ENCODE data around the gene GZF1.

Gene GZF1

DNA sequence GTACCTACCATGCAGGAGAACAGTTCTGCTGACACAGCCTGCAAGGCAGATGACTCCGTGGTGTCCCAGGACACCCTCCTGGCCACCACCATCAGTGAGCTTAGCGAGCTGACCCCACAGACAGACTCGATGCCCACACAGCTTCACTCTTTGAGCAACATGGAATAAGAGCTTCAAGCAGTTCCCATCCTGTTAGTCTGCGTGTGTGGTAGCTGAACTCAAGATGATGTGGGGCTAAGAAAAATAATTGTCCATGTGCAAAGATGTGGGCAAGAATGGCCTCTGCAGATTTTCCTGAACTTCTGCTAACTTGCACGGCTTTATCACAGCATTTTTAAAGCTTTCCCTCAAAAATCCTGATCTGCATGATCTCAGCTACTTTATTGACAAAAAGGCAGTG lies 8.3 kb downstream of the GZF1 start:
- DNase-seq = no peak

DNA sequence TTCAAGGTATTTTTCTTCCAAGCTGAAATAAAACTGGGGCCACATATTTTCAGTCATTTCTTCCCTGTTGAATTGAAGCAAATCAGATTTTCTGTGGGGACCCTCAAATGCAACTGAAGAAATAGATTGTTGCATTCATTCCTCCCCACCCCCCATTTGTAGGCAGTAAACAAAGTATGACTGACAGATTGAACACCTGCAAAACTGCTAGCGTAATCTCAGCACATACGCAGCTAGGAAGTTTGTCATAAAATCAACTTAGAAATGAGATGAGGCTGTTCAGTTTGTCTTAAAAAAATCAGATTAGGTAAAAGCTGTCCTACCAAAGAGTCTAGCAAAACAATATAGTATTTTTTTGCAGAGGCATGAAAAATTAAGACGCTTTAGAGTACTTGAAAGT lies 8.9 kb downstream of the GZF1 start:
- DNase-seq = no peak

DNA sequence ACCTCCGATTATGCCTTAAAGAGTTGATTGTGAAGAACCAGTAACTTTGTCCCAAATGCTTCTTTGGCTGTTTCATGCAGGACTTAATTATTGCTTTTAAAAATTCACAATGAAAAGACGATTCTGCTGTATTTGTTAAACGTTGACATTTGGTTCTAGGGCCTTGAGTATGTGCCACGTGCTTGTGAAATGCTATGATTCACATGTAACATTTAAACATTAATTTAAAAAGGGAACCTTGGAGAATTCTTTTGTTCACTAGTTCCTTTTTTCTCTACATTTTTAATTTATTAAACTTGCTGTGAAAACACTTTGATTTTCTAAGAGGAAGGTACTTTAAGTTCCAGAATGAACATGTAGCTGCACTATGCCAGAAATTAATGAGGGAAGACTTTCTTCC lies 9.5 kb downstream of the GZF1 start:
- DNase-seq = no peak

DNA sequence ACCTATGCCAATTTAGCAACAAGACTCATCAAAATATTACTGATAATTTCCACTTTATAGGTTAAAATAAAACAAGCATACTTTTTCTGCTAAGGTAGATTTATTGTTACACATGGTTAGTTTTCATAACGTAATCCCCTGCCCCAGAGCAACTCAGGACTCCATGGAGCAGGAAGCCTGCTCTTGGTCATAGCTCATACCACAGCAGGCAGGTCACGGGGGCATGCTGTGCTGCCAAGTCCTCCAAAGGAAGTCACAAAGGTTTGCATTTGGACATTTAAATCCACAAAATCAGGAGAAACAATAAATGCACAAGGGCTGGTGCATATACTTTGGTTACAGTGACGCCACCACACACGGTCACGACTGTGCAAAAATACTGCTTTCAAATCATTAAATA lies 12.5 kb downstream of the GZF1 start:
- DNase-seq = no peak

DNA sequence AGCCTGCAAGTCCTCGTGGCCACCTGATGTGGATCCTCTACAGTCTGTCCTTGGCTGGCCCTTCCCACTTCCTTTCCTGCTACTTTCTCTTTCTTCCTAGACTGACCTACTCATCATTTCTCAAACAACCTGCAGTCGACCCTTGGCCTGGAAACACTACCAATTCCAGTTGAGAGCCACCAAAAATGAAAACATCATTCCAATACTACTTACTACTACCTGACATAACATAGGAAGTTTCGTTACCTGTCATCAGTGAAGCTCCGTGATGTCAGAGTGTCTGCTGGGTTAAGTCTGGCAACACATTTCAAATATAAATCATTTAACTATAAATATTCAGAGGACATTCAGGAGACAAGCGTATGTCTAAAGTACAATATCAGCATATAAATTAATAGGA lies 13.8 kb downstream of the GZF1 start:
- no peak for DNase-seq

DNA sequence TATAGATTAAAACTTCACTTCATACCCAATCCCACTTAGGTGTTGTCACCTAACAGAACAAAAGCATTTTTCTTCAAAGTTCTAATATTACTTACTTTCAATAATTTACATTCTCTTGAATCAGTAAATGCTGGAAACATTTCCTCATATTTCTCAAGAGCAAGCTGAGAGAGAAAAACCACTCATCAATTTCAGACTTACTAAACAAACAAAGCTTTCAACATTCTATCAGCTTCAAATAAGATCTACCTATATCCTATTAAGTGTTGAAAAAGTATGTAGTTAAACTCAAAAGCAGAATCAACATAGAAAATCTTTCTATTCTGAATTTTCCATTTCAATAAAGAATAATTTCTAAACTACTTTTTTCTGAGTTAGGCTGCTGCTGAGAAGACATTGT lies 17.8 kb downstream of the GZF1 start:
- DNase-seq = no peak

DNA sequence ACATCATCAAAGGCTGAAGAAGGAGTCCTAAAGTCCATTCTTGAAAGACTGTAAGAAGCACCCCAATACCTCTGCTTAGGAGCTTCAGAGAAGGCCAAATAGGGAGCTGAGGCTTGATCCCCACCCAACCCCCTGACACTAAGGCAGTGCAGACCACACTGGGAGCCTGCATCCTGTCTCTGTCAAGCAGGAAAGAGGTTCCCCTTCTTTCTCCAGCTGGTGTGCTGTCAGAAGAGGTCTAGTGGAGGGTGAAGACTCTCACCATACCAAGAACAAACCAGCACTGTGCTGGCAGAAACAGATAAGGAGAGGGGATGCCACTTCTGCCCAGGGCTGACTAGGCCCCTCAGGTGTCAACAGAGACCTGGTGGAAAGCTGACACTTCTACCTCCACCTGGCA lies 19.9 kb downstream of the GZF1 start:
- DNase-seq = no peak

DNA sequence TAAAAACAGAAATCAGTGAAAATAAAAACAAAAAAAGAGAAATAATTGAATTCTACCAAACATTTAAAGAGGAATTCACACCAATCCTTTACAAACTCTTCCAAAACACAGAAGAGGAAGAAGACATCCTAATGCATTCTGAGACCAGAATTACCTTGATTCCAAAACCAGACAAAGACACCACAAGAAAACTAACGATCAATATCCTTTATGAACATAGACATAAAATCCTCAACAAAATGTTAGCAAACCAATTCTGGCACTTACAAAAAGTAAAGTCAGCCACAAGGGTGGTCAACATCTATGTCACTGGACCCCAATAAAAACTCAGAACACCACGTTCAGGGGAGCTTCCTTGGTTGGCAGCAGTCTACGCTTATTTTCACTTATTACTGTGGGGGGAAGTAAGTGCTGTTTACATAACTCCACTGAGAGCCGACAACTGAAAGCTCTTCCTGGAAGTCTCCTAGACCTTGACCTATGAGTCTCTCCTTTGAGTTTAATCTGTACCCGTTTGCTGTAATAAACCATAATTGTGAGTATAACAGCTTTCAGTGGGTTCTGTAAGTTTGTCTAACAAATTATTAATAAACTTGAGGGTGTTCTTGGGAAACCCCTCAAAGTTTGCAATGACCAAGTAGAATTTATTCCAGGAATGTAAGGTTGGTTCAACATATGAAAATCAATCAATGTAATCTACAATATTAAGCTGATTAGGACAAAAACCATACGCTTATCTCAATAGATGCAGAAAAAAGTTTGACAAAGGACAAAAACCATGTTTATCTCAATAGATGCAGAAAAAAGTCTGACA lies 24.5 kb downstream of the GZF1 start:
- no peak for DNase-seq

DNA sequence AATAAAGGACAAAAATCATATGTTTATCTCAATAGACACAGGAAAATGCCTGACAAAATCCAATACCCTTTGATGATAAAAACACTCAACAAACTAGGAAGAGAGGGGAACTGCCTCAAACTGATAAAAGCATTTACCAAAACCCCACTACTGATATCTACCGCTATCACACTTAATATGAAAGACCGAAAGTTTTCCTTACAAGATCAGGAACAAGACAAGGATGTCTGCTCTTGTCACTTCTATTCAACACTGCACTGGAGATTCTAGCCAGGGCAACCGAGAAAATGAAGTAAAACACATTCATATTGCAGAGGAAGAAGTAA lies 25.1 kb downstream of the GZF1 start:
- DNase-seq = no peak

DNA sequence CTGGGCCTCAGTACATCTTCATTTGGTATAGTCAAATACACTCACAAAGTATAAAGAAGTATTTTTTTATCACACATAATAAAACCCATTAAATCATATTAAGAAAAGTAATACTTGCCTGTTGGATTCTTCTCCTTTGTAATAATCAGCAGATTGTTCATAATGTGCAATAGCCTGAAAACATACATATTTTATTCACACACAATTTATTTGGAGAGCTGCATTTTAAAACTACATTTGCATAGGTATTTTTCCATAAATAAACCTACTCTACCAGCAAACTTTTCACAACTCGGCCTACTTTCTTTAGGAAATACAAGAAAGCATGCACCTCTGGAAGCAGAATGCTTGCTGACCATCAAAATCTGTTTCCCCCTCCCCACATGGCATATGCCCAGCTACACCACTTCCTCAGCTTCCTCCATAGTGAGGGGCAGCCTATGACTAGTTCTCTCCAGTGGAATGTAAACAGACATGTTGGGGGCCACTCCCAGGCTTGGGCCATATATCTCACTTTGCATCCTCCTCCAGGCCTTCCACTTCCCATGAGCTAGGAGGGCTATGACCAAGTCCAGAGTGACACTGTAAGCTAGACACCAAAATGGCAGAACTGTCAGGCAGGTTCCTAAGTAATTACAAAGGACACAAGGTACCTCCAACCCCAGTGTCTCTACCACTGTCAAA lies 28.3 kb downstream of the GZF1 start:
- DNase-seq = no peak

DNA sequence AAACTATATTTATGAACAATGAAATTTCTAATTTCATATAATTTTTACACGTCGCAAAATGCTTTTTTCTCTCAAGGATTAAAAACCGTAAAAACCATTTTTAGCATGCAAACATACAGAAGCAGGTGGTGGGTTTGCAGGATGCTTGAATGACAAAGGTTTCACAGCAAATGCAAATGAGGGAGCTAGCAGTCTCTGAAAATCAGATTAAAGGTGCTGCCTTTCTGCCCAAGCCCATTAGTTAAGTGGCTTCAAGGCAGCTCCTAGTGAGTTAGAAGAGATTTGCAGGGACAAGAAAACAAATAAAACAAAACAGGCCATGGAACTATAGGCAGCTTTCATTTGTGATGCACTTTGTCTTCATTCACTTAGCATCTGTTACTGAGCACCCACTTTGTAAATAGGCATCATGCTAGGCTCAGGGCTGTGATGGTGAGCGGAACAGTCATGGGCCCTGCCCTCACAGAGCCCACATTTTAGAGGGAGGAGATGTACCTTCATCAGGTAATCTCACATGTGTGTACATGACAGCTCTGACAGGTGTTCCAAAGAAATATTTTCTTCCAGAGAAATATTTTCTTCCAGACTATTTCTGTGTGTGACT lies 29.8 kb downstream of the GZF1 start:
- no peak for DNase-seq

DNA sequence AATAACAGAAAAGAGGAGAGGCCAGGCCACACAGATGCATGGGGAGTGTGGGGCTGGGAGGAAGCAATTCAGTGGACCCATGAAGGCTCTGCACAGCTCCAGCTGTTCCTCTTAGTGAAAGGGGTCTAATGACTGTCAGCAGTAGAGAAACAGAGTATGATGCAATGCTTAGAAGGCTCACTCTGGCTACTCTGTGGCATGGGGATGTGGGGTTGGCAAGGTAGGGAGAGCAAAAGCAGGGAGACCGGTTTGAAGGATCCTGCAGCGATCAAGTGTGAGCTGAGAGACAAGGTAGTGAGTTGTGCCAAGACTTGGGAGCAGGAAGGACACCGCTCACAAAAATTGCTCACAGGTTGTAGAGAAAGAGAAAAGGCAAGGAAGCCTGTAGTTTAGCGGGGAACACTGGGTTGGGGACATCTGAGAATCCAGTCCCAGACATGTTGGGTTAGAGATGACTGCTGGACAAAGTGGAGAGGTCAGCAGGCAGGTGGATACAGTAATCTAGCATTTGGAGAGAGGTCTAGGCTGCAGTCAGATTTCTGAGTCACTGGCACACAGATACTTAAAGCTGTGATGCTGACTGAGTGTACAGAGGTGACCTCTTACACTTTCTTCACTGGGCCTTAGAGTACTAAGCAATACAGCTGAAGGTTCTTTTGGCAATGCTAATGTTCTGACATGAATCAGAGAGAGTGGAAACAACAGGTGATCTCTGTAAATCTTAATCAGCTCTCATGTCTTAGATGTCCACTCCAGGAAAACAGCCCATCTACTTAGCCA lies 32.2 kb downstream of the GZF1 start:
- no peak for DNase-seq

DNA sequence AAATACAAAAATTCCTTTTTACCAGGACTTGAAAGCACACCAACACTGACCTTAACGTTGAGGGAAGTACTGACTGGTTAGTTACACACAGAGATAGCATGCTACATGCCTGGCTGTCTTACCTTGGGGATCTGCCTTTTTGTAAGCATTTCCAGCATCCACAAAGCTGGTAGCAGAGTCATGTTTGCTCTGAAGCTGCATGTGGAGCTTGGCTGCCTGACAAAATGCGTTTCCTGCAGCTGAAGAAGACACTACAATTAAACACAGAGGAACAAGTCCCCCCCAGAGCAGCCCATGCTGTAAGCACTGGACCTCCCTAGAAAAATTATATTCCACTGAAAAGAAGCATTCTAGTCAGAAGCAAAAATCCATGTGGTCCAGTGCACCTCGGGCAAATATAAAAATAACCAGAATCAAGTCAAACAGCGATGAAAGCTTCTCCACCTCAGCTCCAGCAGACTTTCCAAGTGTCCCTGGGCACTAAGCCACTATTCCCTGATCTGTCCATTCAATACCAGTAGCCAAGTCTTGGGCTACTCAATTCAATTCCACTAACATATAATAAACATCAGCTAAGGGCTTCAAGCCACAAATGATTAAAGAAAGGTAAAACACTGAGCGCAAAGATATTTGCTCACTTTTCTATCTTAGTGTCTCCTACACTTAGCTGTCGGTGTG lies 35.1 kb downstream of the GZF1 start:
- DNase-seq = no peak

DNA sequence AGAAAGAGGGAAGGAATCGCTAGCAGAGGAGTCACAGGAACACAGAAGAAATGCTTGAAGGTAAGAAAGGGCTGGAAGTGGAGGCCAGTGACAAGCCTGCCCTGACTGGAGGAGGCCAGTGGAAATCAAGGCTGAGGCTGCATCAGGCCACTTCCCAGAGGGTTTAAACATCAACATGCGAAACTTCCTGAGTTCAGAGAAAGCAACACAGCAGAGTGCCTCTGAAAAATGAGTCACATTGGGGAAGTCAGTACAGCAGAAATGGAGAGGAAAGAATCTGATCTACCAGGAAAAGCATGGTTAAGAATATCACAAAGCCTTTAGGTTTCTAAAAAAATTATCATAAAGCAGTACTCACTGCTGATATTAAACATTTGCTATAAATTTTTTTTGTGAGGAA lies 36.0 kb downstream of the GZF1 start:
- DNase-seq = no peak

DNA sequence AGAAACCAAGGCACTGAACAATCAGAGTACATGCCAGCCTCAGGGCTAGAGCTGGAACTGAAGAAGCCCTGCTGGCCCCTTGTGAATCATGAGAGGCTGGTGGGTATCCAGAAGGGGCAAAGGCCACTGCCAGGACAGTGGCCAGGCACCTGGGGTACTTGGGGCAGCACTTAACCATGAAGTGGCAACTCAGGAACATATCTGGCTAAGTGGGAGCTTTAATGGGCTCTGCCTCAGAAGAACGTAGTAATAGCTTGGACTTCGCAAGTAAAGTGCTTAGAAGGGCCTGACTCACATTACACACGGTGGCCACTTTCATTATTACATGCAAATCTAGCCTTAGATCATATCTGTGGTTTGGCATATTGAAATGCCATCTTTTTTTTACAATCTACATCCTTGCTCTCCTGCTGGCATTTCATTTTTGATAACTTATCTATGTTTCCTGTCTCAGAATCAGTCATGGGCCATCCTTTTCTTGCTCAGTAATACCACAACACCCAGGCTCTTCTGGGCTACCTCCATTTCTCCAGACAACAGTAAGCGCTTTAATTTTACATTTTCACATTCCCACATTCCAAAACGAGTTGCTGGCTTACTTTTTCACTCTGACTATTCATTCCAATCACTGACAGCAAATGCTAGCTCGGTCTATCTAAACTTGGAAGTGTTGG lies 37.7 kb downstream of the GZF1 start:
- no peak for DNase-seq

DNA sequence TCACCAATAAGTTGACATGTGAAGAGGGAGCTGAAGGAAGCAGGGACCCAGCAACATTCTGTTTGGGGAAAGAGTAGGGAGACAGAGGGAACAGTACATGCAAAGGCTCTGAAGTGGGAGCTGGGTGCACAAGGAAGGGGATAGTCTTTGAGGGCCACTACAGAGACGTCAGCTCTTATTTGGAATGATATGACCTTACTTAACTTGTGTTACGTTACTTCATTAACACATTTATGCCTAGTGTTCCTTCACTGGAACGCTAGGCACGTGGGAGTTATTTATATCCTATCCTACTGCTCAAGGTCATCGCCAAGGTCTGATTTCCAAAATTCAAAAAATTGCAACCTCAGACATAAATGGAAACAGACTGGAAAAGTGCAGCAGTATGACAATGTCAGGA lies 39.1 kb downstream of the GZF1 start:
- DNase-seq = no peak

DNA sequence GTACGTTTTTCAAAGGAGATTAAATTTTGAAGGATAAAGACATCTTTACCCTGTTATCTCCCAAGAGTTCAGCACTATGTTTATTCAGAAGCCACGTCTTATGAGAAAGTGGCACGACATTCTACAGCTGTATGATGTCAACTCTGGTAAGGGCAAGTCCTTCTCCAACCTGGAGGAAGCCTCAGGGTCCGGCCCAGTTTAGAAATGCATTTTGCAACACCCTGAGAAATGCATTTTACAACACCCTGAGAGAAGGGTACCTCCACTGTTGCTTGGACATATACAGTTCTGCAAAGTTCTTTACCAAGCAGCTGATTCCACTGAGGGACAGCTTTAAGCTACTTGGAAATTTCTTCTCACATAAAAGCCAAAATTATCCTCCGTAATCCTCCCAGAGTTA lies 41.8 kb downstream of the GZF1 start:
- no peak for DNase-seq

DNA sequence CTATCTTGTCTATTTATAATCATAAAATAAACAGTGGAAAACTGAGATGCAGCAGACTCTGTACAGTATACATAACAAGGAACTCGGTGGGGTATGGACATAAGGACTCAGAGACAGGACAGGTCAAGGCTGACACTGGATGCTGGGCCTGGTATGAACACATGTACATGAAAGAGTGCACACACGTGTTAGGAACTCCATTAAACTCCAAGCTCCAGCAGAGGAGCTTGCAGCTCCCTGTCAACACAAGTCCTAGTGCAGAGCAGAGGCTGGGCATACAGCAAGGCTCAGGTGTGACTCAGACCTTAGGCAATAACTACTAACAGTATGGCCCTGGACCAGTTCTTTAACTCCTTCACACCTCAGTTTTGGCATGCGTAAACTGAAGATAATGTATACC lies 42.2 kb downstream of the GZF1 start:
- no peak for DNase-seq

DNA sequence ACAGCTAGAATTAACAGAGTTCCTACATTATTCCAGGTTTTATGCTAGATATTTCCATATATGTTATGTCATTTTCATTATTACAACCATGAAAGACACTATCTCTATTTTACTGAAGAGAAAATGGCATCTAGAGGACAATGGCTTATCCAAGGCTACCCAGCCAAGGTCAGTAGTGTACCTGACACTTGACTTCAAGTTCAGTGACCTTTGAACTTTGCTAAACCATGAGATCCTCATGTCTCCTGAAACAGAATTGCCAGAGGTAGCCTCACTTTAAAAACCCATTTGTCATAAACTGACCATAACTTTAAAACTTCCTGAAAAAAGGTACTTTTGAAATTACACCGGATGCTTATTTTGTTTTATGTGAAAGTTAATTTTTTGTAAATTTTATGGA lies 44.9 kb downstream of the GZF1 start:
- no peak for DNase-seq

DNA sequence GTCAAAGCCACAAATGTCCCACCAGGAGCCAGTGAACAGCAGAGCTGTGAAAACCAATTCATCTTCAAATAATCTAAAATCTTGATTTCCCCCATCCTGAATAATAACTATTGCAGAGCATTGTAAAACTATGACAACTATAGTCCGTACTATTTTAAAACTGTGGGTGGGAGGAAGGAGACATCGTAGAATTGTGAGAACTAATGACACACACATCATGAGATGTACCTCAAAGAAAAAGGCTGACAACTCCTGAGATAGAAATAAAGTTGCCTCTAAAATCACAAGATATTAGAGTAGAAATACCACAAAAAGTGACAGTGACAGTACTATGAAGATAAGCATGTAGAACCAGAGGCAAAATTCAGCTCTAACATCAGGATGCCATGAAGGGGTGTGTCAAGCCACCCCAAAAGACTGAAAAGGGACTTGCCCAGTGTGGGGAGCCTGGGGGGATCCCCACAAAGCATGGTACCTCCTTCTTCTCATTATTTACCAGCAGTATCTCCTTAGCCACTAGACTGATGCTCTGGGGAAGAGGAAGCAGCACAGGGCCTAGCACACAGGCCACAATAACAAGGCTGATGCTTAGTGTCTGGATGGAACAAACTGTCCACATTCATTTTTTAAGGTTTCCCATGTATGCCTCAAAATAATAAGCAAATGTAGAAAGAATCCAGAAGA lies 45.9 kb downstream of the GZF1 start:
- DNase-seq = no peak

DNA sequence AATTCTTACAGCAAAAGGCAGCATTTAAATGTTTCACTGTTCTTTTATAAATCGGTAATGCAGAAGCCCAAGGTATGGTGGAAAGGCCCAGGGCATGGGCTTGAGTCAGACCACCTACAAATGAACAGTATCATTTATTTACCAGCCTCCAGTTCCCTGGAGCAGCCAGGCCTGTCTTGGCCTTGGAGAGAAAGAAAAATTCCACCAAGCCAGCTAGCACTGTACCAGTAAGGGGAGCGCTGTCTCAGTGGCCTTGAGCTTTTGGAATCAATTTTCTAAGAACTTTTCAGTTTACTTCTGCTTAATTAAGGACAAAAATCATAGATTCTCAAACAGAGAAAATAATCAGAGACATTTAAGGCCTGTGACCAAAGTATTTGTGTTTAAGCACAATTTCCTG lies 47.0 kb downstream of the GZF1 start:
- no peak for DNase-seq

DNA sequence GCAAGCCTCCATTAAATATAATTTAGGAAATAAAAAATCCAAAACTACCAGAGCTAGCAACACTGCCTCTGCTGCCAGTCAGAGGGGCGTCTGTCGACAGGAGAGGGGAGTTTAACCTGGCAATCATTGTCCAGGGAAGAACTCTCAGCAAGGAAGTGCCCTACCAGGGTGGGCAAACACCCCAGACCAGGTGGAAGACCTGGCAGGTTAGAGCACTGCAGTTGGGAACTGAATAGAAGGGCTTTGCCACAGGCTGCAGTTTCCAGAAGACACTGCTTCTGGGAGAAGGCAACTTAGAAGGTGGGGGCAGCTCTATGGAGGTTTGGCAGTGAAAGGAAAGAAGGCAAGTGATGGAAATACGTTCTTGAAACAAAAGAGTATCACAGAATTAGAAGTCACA lies 47.8 kb downstream of the GZF1 start:
- DNase-seq = no peak

Measured in activated CD4-positive, alpha-beta T cell treated with anti-CD3 and anti-CD28 coated beads, Interleukin-2, amount 50 U/mL, for 4 hours (primary cell).